Stimulated activated naive CD8-positive, alpha-beta T cell treated with anti-CD3 and anti-CD28 coated beads, Interleukin-15, amount 100 ng/mL, for 72 hours (primary cell): ENCODE data around the gene DLG2.
"Not testable (repeated sequence)": the region's sequence is repeated elsewhere in the genome, so short reads cannot be mapped to it uniquely, and the experiment has no call there.

Experiments
- ATAC-seq: fragments of 150-1000 bp; cut with Tn5 transposase; 2 replicates; pipeline ENCODE4 v1.10.0; 2021; ENCODE audit warnings: mild to moderate bottlenecking, moderate library complexity
- DNase-seq, 2 donors: peaks; one replicate each; pipeline ENCODE4 v3.0.0; 2021 to 2022
- H3K27ac Mint-ChIP-seq, 2 donors: one replicate each; pipeline ENCODE4 v1.8.0; 2022; ENCODE audit warnings: mild to moderate bottlenecking in 2 of 2, mixed read lengths in 2 of 2, moderate library complexity in 2 of 2
- H3K27me3 Mint-ChIP-seq: one replicate; pipeline ENCODE4 v1.8.0; 2022; ENCODE audit warnings: mixed read lengths
- H3K4me1 Mint-ChIP-seq: one replicate; pipeline ENCODE4 v1.8.0; 2022; ENCODE audit warnings: mild to moderate bottlenecking, mixed read lengths
- H3K4me3 Mint-ChIP-seq, 2 donors: one replicate each; pipeline ENCODE4 v1.8.0; 2022; ENCODE audit warnings: mild to moderate bottlenecking in 2 of 2, mixed read lengths in 2 of 2, moderate library complexity in 1 of 2
- H3K9me3 Mint-ChIP-seq, 2 donors: one replicate each; pipeline ENCODE4 v1.8.0; 2022; ENCODE audit warnings: mixed read lengths in 2 of 2

DLG2 gene

DNA sequence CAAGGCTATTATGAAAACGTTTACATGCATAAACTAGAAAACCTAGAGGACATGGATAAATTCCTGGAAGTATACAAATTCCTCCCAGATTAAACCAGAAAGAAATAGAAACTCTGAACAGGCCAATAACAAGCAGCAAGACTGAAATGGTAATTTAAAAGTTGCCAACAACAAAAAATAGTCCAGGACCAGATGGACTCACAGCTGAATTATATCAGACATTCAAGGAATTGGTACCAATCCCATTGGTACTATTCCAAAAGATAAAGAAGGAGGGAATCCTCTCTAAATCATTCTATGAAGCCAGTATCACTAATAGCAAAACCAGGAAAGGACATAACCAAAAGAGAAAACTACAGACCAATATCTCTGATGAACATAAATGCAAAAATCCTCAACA lies 236.0 kb downstream of the DLG2 start:
- Mint-ChIP-seq H3K4me1 (no peaks in the 10 kb centered on the region), H3K9me3 (peaks cover 36 to 42% of the 10 kb centered on the region in 2 donors)

DNA sequence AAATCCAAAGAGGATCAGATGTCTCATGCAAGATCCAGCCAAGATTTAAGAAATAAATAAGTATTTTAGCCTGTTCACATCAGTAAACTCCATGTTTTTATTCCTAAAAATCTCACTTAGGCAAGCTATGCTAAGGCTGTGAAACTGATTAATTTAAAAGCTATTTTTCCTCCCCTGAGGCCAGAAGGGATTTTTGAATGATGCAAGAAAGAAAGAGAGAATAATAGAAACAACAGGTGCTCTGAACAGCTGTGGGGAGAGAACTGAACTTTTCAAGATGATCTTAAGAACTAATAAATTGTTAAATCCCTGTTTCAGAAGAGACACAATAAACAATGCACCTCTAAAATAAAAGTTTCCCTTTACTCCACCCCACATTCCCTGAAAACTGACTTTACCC lies 241.6 kb downstream of the DLG2 start:
- peaks cover 27 to 38% of the 10 kb centered on the region in 2 donors for H3K9me3 Mint-ChIP-seq
- no peaks in the 10 kb centered on the region for H3K27me3 Mint-ChIP-seq
- no peak for ATAC-seq
- H3K4me3 Mint-ChIP-seq, result no peak overlapping the region
- H3K4me1 Mint-ChIP-seq, result no peaks in the 10 kb centered on the region
- no peak overlapping the region for H3K27ac Mint-ChIP-seq
- no peak for DNase-seq

More for the DNA sequence above, 236.0 kb downstream of the DLG2 start:
- H3K4me3 Mint-ChIP-seq, result no peak overlapping the region
- DNase-seq, result no peak
- H3K27ac Mint-ChIP-seq, result no peak overlapping the region
- ATAC-seq, result no peak
- H3K27me3 Mint-ChIP-seq, result no peaks in the 10 kb centered on the region

DNA sequence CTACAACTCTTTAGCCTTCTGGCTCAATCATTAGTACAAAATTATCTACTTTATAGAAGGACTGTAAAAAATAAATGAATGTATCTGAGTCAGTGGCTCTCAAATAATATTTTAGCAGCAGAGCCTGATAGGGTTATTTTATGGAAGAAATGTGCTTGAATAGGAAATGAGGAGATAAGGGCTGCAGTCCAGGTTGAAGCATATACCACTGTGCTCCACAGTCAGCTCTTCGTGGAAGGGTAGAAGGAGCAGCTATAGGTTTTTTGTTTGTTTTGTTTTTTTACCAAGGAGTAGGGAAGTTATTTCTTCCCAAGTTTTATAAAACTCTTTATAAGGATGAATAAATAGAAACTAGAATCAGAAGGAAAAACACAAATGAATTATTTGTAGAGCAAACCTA lies 242.0 kb downstream of the DLG2 start:
- DNase-seq, result no peak
- H3K27ac Mint-ChIP-seq, result no peak overlapping the region
- H3K4me3 Mint-ChIP-seq, result no peak overlapping the region

DNA sequence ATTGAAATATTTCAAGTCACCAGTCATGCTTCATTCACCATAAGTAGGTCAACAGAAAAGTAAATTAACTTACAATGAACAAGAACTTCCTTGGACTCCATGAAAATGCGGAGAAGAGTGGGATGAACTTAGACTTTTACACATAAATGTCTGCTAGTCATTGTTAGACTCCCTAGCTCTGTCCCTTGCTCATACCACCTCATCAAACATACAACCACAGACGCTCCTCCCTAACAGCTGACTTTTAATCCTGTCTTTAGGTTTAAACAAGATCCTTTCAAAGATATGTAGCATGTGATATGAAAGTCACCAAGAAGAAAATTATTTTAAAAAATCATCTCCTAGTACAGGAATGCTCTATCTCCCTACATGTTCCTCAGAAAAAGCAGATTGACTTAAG lies 248.1 kb downstream of the DLG2 start:
- H3K4me1 Mint-ChIP-seq, result no peaks in the 10 kb centered on the region
- peaks cover 7 to 15% of the 10 kb centered on the region in 2 donors for H3K9me3 Mint-ChIP-seq
- H3K27me3 Mint-ChIP-seq, result no peaks in the 10 kb centered on the region
- H3K27ac Mint-ChIP-seq, result no peak overlapping the region
- ATAC-seq (no peak), DNase-seq (no peak)
- H3K4me3 Mint-ChIP-seq, result no peak overlapping the region

More for the DNA sequence above, 242.0 kb downstream of the DLG2 start:
- ATAC-seq, result no peak
- Mint-ChIP-seq H3K27me3 (no peaks in the 10 kb centered on the region), H3K9me3 (peaks cover 26 to 33% of the 10 kb centered on the region in 2 donors), H3K4me1 (no peaks in the 10 kb centered on the region)

DNA sequence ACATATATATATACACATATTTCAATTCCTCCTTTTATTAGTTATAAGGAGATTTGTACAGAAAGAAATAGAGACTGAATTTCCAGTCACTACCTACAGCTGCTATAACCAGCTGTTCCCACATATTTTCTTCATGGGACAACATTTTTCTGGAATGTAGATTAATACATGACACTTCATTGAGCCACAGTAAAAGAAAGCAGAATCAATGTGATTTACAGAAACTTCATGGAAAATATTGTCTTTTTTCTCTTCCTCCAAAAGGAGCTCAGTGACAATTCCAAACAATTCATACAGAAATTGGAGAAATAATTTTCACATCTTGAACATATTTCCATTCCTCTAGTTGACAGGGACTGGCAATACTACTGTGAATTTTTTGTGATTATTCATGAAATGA lies 249.2 kb downstream of the DLG2 start:
- ATAC-seq, result no peak
- Mint-ChIP-seq H3K4me3 (no peak overlapping the region), H3K27me3 (no peaks in the 10 kb centered on the region), H3K27ac (no peak overlapping the region), H3K9me3 (peaks cover 5 to 15% of the 10 kb centered on the region in 2 donors), H3K4me1 (no peaks in the 10 kb centered on the region)
- DNase-seq, result no peak

DNA sequence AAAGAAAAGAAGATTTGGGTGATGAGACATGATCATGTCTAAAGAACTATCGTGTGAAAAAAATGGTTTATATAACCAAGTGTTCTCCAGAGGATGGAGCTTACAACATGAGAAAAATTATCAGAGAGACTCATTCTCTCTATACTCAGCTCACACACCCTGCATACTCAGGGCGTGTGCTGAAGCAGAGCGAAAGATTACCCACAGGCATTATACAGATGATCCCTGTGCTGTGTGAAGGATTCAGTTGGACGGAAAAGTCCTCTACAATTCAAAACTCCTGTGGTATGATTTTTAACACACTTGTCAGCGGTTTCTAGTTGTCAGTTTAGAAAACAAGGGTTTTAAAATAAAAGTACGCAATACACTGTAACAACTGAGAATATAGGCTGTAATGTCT lies 267.3 kb downstream of the DLG2 start:
- no peak for ATAC-seq
- H3K4me1 Mint-ChIP-seq, result no peaks in the 10 kb centered on the region
- no peak overlapping the region for H3K27ac Mint-ChIP-seq
- no peaks in the 10 kb centered on the region for H3K27me3 Mint-ChIP-seq
- no peak overlapping the region for H3K4me3 Mint-ChIP-seq
- no peak for DNase-seq
- peaks cover 0 to 22% of the 10 kb centered on the region in 2 donors for H3K9me3 Mint-ChIP-seq

DNA sequence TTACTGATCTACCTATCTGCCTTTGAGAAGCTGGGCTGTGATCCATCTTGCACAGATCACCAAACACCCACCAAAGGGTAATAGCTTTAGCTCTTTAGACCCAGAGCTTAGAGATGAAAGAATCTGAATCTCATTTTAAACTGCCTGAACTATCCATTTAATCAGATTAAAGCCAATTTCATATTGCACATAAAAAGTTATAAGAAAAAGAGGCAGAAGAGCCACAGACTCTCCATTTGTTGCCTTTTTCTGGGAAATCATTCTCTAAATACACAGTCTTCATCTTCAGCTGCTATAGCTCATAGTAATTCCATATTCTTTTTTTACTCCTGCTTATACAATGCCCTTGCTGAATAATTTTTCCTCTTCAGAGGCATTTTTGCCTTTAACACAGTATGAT lies 271.2 kb downstream of the DLG2 start:
- no peaks in the 10 kb centered on the region for H3K27me3 Mint-ChIP-seq
- H3K27ac Mint-ChIP-seq, result no peak overlapping the region
- DNase-seq (no peak), ATAC-seq (no peak)
- H3K4me1 Mint-ChIP-seq, result no peaks in the 10 kb centered on the region
- peaks cover 5 to 17% of the 10 kb centered on the region in 2 donors for H3K9me3 Mint-ChIP-seq
- no peak overlapping the region for H3K4me3 Mint-ChIP-seq

DNA sequence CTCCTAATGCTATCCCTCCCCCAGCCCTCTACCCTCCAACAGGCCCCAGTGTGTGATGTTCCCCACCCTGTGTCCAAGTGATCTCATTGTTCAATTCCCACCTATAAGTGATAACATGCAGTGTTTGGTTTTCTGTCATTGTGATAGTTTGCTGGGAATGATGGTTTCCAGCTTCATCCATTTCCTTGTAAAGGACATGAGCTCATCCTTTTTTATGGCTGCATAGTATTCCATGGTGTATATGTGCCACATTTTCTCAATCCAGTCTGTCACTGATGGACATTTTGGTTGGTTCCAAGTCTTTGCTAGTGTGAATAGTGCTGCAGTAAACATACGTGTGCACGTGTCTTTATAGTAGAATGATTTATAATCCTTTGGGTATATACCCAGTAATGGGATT lies 277.6 kb downstream of the DLG2 start:
- H3K27me3 Mint-ChIP-seq, ATAC-seq: not testable (repeated sequence)

DNA sequence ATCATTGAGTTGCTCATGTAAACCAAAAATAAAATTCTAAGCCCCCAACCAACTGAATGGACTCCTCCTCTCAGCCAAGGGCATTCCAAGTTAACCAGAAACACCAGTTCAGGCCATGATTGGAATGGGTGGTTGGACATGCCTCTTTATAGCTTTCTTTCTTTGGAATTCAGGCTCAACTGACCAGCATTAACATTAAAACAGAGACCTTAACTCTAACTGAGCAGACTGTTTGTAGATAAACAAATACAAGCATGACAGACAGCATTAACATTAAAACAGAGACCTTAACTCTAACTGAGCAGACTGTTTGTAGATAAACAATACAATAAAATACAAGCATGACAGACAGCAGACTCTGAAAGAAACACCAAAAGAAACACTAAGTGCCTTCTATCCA lies 278.2 kb downstream of the DLG2 start:
- H3K4me1 Mint-ChIP-seq, result no peaks in the 10 kb centered on the region
- ATAC-seq, result no peak

More for the DNA sequence above, 277.6 kb downstream of the DLG2 start:
- peaks cover 15 to 21% of the 10 kb centered on the region in 2 donors for H3K9me3 Mint-ChIP-seq
- H3K27ac Mint-ChIP-seq, DNase-seq, H3K4me1 Mint-ChIP-seq, H3K4me3 Mint-ChIP-seq: not testable (repeated sequence)

DNA sequence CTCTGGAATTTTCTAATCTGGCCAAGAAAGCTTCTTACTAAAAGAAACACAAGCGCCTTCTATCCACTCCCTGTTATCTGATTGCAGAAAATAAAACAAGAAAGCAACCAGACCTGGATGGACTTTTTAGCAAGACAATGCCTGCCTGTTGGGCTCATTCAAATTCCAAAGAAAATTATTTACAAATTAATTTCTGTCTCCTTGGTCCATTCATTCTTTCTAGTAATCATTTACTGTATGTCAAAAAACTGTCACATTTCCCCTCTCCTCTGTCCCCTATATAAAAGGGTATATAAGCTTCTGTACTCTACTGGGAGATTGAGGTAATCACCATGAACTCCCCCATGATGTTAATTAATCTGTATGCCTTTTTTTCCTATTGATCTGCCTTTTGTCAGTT lies 279.9 kb downstream of the DLG2 start:
- ATAC-seq (no peak), DNase-seq (no peak)
- Mint-ChIP-seq H3K27me3 (no peaks in the 10 kb centered on the region), H3K4me1 (no peaks in the 10 kb centered on the region), H3K9me3 (peaks cover 25 to 30% of the 10 kb centered on the region in 2 donors), H3K27ac (no peak overlapping the region), H3K4me3 (no peak overlapping the region)

More for the DNA sequence above, 278.2 kb downstream of the DLG2 start:
- Mint-ChIP-seq H3K4me3 (no peak overlapping the region), H3K27me3 (no peaks in the 10 kb centered on the region), H3K9me3 (peaks cover 15 to 21% of the 10 kb centered on the region in 2 donors), H3K27ac (no peak overlapping the region)
- no peak for DNase-seq

DNA sequence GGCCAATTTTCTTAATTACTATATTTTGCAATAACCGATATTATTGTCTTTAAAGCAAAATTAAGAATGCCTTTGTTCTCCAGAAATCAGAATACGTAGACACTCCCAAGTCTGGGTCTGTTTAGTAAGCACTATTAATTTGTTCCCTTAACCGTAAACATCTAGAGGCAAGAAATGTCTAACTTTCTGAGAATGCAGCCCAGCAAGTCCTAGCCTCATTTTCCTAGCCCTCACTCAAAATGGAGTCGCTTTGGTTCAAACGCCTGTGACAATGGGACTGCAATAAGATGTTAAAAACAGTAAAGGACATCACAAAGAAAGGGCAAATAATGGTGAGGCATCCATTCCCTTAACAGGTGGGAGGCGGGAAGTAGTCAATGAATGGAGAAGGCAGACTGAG lies 280.7 kb downstream of the DLG2 start:
- Mint-ChIP-seq H3K4me1 (no peaks in the 10 kb centered on the region), H3K27me3 (no peaks in the 10 kb centered on the region), H3K4me3 (no peak overlapping the region), H3K9me3 (peaks cover 25 to 30% of the 10 kb centered on the region in 2 donors), H3K27ac (no peak overlapping the region)
- DNase-seq (no peak), ATAC-seq (no peak)

DNA sequence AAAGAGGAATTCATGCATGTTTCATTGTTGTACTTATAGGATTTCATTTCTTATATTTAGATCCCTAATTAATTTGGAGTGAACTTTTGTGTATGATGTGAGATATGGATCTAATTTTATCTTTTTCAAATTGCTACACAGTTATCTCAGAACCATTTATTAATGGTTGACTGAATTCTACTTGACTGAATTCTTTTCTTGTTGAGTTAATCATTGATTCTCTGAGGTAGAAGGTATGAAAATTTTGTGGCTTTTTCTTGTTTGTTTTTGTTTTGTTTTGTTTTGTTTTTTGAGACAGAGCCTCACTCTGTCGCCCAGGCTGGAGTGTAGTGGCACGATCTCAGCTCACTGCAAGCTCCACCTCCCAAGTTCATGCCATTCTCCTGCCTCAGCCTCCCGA lies 286.3 kb downstream of the DLG2 start:
- peaks cover 12 to 13% of the 10 kb centered on the region in 2 donors for H3K9me3 Mint-ChIP-seq
- not testable (repeated sequence) for H3K4me1 Mint-ChIP-seq, H3K27me3 Mint-ChIP-seq, DNase-seq, ATAC-seq, H3K27ac Mint-ChIP-seq, H3K4me3 Mint-ChIP-seq

DNA sequence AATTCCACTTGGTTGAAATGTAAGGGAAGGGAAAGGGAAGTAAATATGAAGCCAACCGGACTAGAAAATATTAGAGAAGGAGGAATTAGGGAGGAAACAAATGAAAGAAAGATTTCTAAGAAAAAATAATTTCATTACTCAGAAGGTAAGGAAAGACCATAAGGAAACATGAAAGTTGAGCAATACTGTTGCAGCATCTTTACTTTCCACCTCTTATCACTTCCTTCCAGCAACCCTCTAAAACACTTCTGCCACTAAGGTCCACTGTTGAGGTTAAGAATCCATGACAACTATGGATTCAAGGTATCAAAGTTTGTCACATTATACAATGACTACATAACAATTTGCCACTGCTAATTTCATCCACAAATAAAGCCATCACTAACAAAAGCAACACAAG lies 308.6 kb downstream of the DLG2 start:
- no peak overlapping the region for H3K4me3 Mint-ChIP-seq
- H3K27ac Mint-ChIP-seq, result no peak overlapping the region
- no peak for DNase-seq
- H3K27me3 Mint-ChIP-seq, result no peaks in the 10 kb centered on the region
- H3K4me1 Mint-ChIP-seq, result no peaks in the 10 kb centered on the region
- no peak for ATAC-seq
- H3K9me3 Mint-ChIP-seq, result peaks cover 0 to 7% of the 10 kb centered on the region in 2 donors

DNA sequence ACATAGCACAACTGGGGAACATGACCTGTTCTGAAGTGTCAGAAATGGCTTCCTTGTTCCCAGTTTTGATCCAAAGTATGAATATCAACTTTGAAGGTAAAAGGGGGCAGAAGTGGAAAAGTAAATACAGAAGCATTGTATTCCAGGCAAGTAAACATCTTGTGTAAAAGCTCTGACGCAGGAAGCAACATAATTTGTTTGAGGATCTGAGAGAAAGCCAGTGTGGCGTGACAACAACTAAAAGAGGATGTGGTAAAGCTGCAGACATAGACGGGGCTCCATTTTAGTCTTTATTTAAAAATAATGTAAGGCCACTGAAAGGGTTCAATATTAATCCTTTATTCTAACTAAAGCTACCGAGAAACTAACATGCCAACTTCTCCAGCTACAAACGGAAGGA lies 310.2 kb downstream of the DLG2 start:
- no peaks in the 10 kb centered on the region for H3K27me3 Mint-ChIP-seq
- H3K4me3 Mint-ChIP-seq, result no peak overlapping the region
- ATAC-seq (no peak), DNase-seq (no peak)
- H3K27ac Mint-ChIP-seq, result no peak overlapping the region
- H3K4me1 Mint-ChIP-seq, result no peaks in the 10 kb centered on the region
- peaks cover 0 to 7% of the 10 kb centered on the region in 2 donors for H3K9me3 Mint-ChIP-seq

DNA sequence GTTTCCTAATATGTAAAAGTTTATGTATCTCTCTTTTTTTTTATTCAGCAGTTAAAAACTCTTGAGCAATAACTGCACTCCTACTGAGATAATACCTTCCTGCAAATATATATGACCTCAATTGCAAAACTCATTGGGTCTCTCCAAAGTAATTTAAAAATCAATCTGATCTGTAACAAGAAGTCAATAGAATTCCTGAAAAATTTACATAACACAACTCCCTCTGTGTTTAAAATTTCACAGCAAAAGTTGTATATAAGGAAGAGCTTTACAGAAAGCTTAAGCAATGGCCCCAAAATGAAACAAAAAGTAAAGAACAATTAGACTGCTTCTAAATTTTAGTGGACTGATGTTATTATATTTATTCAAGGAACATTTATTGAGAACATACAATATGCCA lies 313.4 kb downstream of the DLG2 start:
- peaks cover 0 to 7% of the 10 kb centered on the region in 2 donors for H3K9me3 Mint-ChIP-seq
- ATAC-seq, result no peak
- no peaks in the 10 kb centered on the region for H3K4me1 Mint-ChIP-seq
- H3K27ac Mint-ChIP-seq, result no peak overlapping the region
- H3K4me3 Mint-ChIP-seq, result no peak overlapping the region
- no peaks in the 10 kb centered on the region for H3K27me3 Mint-ChIP-seq
- no peak for DNase-seq

DNA sequence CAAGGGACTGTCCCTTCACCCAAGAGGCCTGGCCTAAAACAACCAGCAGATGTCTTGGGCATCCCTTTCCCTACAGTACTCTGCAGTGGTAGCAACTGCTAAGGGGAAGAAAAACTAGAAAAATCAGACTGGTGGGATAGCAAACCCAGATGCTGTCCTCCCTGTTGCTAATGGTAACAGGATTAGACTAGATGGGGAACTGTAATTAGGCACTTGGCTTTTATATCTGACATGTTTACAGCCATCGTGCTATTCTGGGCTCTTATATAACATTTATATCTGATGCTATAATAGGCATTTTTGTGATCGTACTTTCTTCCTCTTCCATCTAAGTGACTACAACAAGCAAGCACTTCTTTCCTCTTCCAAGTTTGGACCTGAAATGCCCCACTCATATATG lies 316.7 kb downstream of the DLG2 start:
- H3K4me1 Mint-ChIP-seq, result no peaks in the 10 kb centered on the region

DNA sequence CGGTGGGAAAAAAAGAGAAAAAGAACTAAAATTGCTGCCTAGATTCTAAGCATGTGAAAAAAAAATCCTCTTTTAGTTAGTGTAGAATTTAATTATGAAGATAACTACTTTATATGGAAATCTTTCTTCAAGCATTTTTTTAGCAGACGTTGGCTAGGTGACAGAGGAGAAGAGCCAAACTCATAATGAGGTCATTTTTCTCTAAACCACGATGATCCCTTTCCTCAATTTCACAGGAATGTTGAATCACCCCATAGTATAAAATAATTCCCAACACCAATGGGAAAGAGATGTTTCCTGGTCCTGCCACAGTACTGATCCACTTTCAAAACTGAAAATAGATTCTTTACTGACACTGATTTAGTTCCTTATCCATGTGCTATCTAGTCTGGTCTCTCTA lies 319.8 kb downstream of the DLG2 start:
- no peak for ATAC-seq

More for the DNA sequence above, 316.7 kb downstream of the DLG2 start:
- no peak for ATAC-seq
- DNase-seq, result no peak
- H3K27ac Mint-ChIP-seq, result no peak overlapping the region
- H3K27me3 Mint-ChIP-seq, result no peaks in the 10 kb centered on the region
- H3K9me3 Mint-ChIP-seq, result peaks cover 0 to 2% of the 10 kb centered on the region in 2 donors
- H3K4me3 Mint-ChIP-seq, result no peak overlapping the region

More for the DNA sequence above, 319.8 kb downstream of the DLG2 start:
- peaks cover 0 to 10% of the 10 kb centered on the region in 2 donors for H3K9me3 Mint-ChIP-seq
- H3K27me3 Mint-ChIP-seq, result no peaks in the 10 kb centered on the region
- no peak for DNase-seq
- H3K27ac Mint-ChIP-seq, result no peak overlapping the region
- no peaks in the 10 kb centered on the region for H3K4me1 Mint-ChIP-seq
- no peak overlapping the region for H3K4me3 Mint-ChIP-seq
